CD4-positive, alpha-beta T cell treated with Interleukin-2 at 100 ng/mL for 4 hours (primary cell): Measurements from ENCODE around the gene MYLIP.
"Not testable (repeated sequence)": the region's sequence is repeated elsewhere in the genome, so short reads cannot be mapped to it uniquely, and the experiment has no call there.

Source experiments
- DNase-seq: peaks from one replicate; pipeline ENCODE4 v3.0.0-alpha.2; 2020; ENCODE audit warnings: low spot score

Gene MYLIP

DNA sequence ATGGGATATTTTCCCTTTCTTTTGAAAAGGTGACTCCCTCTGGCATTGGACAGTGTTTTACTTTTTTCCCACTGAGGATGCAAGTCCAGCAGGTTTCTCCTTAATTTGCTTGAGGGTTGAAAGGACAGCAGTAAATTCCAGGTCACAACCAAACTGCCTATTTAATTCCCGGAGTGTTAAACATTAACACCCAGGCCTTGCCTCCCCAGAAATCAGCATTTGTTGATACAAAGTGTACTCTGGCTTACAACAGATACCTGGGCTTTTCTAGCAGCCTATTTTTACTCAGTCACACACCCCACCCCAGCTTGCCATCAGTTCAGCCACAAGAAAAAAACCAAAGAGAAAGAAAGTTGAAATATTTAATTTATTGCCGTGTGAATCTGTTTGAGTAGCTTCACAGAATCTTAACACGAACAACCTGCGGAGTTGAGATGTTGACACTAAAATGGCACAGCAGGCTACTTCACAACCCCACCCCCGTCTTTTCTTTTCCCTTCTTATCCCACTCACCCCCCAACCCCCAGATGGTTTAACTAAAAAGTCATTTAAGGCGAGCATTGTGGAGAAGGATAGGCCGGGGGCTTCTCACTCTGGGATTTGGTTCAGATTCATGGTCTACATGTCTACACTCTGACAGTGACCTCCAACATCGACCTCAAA, 45.7 kb downstream of the MYLIP start:
- DNase-seq: no peak

- DNase-seq: not testable (repeated sequence)
Measured at GRCh38 chr6:16176600-16176999, 47.7 kb downstream of the MYLIP start.

DNA sequence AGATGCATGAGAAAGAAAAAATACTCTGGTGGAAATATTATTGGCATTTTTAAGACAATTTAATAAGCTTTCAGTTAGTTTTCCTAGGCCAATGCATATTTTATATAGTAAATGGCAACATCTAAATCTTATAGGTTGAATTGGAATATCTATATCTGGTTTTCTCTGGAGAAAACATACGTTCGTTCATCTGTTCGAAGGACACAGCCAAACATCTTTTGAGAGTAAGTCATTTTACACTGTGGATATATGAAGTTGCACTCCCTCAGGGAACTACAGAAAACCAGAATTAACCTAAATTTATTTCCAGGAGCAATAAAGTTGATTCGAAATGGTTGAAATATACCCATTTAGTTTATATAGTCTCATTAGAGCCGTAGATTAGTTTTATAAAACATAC, 49.0 kb downstream of the MYLIP start:
- no peak for DNase-seq

DNA sequence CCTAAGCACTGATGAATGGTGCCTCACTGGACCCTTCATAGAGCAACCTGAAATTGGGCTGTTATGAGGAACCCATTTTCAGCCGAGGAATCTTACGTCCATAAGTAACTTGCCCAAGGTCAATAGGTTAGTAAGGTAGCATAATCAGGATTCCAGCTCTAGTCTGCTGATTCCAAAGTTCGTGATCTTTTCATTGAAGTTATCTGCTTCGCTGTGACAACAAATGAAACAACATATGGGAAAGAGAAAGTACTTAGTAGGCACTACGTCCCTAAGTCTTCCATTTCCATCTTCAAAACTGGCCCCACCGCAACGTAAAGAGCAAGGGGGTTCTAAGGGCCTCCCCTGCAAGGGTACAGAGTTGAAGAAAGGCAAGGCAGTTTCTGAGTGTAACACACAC, 49.5 kb downstream of the MYLIP start:
- no peak for DNase-seq

DNA sequence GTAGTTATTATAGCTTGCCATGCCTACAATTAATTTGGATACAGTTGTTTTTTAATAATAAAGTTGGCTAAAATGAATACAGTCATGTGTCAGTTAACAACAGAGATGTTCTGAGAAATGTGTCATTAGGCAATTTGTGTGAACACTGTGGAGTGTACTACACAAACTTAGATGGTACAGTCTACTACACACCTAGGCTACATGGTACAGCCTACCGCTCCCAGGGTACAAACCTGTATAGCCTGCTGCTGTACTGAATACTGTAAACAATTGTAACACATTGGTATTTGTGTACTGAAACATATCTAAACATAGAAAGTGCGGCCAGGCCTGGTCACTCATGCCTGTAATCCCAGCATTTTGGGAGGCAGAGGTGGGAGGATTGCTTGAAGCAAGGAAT, 50.2 kb downstream of the MYLIP start:
- no peak for DNase-seq

DNA sequence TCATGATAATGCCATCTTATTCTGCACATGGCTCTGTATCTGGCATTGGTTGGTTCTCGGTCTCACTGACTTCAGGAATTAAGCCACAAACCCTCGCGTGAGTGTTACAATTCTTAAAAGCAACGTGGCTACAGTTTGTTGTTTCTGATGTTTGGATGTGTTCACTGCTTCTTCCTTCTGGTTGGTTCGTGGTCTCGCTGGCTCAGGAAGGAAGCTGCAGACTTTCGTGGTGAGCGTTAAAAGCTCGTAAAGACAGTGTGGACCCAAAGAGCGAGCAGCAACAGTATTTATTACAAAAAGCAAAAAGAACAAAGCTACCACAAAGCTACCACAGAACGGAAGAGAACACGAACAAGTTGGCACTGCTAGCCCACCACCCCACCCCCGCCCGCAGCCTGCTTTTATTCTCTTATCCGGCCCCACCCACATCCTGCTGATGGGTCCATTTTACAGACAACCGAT, 51.1 kb downstream of the MYLIP start:
- peak; percentile 62 for DNase-seq

DNA sequence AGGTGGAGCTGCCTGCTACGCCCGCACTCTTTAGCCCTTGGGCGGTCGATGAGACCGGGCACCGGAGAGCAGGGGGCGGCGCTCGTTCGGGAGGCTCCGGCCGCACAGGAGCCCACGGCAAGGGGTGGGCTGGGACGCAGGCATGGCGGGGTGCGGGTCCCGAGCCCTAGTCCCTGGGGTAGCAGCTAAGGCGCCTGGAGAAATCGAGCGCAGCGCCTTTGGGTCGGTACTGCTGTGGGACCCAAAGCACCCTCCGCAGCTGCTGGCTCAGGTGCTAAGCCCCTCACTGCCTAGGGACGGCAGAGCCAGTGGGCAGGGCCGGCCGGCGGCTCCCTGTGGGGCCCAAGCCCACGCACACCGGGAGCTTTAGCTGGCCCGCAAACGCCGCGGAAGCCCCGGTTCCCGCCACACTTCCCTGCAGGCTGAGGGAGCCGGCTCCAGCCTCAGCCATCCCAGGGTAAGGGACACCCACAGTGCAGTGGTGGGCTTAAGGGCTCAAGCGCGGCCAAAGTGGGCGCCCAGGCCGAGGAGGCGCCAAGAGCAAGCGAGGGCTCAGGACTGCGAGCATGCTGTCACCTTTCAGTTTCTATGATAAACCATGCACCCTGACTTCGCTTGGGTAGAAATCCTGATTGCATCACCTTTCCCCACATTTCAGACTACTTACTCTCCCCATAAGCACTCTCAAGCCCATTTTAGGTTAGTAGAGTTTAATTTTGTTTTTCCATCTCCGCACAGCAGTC, 52.0 kb downstream of the MYLIP start:
- no peak for DNase-seq

DNA sequence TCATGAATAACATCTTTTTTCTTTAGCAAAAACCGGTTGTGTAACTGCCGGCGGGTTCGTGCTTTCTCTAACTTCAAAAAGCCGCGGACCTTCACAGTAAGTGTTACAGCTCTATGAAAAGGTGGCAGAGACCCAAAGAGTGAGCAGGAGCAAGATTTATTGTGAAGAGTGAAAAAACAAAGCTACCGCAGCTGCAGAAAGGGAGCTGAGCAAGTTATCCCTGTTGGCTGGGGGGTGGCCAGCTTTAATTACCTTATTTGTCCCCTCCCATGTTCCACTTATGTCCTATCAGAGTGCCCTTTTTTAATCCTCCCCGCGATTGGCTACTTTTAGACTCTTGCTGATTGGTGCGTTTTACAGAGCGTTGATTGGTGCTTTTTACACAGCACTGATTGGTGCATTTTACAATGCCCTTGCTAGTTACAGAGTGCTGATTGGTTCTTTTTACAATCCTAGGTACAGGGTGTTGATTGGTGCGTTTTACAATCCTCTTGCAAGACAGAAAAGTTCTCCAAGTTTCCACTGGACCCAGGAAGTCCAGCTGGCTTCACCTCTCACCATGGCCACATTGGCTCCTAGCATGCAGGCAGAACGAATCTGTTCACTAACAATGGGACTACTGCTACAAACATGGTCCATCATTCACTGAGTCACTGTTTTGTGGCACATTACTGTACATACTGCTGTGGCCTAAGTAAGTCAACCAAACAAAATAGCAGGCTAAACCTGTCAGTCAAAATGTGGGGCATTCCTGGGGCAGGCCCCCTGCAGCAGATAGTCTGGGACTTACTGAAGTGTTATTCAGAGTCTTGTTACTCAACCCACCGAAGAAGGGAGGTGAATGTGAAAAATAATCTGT, 52.8 kb downstream of the MYLIP start:
- no peak for DNase-seq

DNA sequence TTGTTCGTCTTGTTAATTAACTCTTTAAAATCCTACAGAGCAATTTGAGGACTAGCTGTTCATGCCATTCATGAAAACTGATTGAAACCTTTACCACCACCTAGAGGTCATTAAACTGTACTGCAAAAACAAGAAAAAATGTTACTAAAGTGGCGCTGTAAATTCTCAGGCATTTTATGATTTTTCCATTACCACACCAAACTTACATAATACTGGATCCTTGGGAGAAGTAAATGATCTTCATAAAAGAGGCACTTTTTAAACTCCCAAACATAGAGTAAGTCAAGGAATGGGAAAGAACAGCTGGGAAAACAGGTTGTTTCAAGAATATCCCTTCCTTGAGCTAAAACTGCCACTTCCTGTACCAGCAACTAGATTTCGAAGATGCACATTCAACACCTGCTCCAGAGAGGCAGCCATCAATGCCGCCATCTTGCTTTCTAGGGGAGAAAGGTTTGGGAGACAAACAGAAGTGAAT, 54.3 kb downstream of the MYLIP start:
- peak; percentile 48 for DNase-seq

DNA sequence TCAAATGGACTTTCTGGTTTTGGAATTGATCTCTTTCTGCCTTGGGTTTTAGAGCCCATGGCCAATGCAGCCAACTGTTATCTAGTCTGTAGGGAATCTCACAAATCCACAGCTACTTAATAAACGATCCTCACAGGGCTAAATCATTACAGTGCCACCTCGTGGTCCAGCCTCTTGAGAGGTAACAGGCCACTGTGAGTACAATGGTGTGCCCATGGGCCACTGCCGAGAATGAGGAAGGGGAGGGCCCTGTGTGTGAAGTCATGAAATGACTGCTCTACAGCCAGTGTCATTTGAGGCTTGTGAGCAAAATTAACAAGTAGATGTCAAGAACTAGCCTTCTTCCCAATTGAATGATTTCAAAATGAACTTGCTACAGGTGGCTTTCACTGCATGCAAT, 55.2 kb downstream of the MYLIP start:
- peak; percentile 25 for DNase-seq

DNA sequence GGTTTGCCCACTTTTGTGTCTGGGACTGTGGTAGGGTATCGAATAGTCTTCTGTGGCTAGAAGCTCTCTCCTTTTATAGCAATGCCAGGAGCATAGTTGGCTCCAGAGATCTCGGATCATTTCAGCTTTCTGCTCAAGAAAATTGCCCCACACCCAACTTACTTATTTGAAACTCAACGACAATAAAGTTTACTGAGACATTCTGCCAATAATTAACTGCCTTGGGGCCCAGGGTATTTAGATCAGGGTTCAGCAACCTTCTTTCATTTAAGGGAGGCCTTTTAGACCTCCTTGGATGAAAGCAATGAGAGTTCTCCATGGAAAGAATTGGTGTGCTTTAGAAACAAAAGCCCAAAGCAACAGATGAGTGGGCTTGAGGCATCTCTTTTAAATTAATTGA, 55.7 kb downstream of the MYLIP start:
- no peak for DNase-seq

DNA sequence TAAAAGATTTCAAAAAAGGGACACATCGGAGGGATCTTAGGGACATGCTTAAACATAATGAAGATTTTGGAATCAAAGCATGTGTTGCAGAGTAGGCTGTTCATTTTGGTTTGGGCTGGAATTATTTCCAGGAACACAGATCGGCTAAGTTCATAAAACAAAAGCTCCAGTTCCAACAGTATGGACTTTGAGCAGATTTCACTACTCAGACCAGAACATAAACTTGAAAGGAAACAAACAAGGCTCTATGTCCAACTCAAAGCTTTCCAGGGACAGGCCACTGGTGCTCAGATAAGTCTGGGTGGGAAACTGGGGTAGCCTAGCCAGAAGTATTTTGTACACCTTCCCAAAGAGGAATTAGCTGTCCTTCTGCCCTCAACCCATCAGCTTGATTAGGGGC, 58.3 kb downstream of the MYLIP start:
- DNase-seq: no peak

GRCh38 chr6:16190214-16190613, 61.3 kb downstream of the MYLIP start:
- DNase-seq: no peak

DNA sequence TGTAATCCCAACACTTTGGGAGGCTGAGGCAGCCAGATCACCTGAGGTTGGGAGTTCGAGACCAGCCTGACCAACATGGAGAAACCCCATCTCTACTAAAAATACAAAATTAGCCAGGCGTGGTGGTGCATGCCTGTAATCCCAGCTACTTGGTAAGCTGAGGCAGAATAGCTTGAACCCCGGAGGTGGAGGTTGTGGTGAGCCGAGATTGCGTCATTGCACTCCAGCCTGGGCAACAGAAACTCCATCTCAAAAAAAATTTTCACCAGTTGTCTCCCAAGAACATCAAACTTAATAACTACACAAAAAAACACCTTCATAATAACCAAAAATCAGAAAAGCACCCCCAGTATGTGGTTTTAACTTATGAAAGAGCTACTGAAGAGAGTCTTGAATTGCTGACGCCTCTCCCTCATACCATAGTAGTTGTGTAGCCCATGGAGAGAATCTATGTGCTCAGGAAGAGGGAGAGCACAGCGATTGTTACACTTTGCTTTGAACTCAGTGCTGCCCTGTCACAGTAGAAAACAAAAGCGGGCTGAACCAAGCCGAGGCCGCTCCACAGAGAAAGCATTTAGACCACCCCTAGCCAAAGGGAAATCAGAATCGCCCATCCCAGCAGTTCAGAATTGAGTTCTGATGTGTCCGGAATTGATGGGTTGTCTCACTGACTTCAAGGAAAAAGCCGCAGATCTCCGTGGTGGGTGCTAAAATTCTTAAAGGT, 67.5 kb downstream of the MYLIP start:
- no peak for DNase-seq

DNA sequence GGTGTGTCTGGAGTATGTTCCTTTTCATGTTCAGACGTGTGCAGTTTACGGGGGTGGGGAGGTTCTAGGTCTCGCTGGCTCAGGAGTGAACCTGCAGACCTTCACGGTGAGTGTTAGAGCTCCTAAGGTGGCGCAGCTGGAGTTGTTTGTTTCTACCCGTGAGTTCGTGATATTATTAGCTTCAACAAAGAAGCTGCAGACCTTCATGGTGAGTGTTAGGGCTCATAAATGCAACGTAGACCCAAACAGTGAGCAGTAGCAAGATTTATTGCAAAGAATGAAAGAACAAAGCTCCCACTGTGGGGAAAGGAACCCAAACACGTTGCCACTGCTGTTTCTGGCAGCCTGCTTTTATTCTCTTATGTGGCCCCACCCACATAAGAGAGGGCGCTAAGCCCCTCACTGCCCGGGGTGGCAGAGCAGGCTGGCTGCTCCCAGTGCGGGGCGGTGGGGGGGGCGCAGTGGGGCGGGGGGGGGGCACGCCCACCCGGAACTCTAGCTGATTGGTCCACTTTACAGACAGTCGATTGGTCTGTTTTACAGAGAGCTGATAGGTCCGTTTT, 68.2 kb downstream of the MYLIP start:
- no peak for DNase-seq
